Psoas muscle (tissue), 8 donors: ENCODE data around the gene PLPPR3. TPM values are rescaled to one million over a fixed set of nuclear protein-coding genes. Genes with fewer than 3 reads are reported as not detected.
"Not testable (repeated sequence)": the region's sequence is repeated elsewhere in the genome, so short reads cannot be mapped to it uniquely, and the experiment has no call there.

ENCODE experiments used
- ATAC-seq, 4 donors: fragments of 200-7000 bp; cut with Tn5 transposase; one replicate each; pipeline ENCODE4 v1.9.1; 2020; ENCODE audit warnings: moderate library complexity in 3 of 4, mild to moderate bottlenecking in 2 of 4
- DNase-seq, 2 donors: peaks; one replicate each; pipeline ENCODE4 v3.0.0-alpha.2; 2020
- H3K27ac ChIP-seq: fragments of 200-600 bp; one replicate; pipeline ENCODE4 v1.8.0; 2022
- H3K27me3 ChIP-seq, 3 donors: fragments of 200-600 bp in 1 of 3; one replicate each; pipeline versions ENCODE4 v1.6.1 to v1.8.0; 2013 to 2022; ENCODE audit warnings: low read length in 2 of 3, mild to moderate bottlenecking in 2 of 3, moderate library complexity in 1 of 3; ENCODE audit not compliant: insufficient read depth in 3 of 3
- H3K36me3 ChIP-seq, 2 donors: fragments of 200-600 bp in 1 of 2; one replicate each; pipeline versions ENCODE4 v1.6.1 to v1.8.0; 2013 to 2022; ENCODE audit warnings: low read depth in 1 of 2, mild to moderate bottlenecking in 1 of 2, moderate library complexity in 1 of 2; ENCODE audit not compliant: insufficient read depth in 1 of 2
- H3K4me1 ChIP-seq: fragments of 200-600 bp; one replicate; pipeline ENCODE4 v1.8.0; 2022
- H3K4me3 ChIP-seq: fragments of 200-600 bp; one replicate; pipeline ENCODE4 v1.8.0; 2022; ENCODE audit warnings: mild to moderate bottlenecking
- H3K9me3 ChIP-seq: fragments of 200-600 bp; one replicate; pipeline ENCODE4 v1.8.0; 2022
- CTCF ChIP-seq: fragments of 200-600 bp; IDR thresholded peaks from one replicate; pipeline ENCODE4 v1.8.0; 2022; ENCODE audit warnings: antibody characterized with exemption
- WGBS, 3 donors: extraction: QIAGEN DNeasy Blood & Tissue Kit; methylation state at CpG; one replicate each; pipeline versions ENCODE4 v1.1.6 to v1.1.7; 2013; 5-methylcytosine and 5-hydroxymethylcytosine counted together
- intact Hi-C, 2 donors: fragments of 100-400 bp; cut with DNase I; formaldehyde crosslinking; loops; one replicate each; pipeline versions ENCODE4 v1.11.0 to v1.14.2; 2022
- polyA plus RNA-seq, 3 donors: library from polyadenylated mRNA; stranded (reverse); fragments of 200-250 nt; gene quantifications; one replicate each; pipeline ENCODE4 v1.2.3, GENCODE V29; 2013
- total RNA-seq, 4 donors: library from RNA; stranded (reverse); fragmentation: NEBNext Ultra II Directional in 2 of 4; extraction: Animal tissue kit (Norgen Biotek cat#: 25700) in 2 of 4; gene quantifications; one replicate each; pipeline versions ENCODE4 v1.2.1 to v1.2.4, GENCODE V29; 2021 to 2023
- donor health status: healthy with polysubstance abuse.
- donor health status: DM: no; HTN: no; CAD: no; lungs with moderate emphysema.
- donor health status: Bipolar disorder and iron deficiency.
- donor health status: healthy.
- donor health status: DM: yes; HTN: yes; CAD: no.
- donor health status: DM: no; HTN: no; CAD: no.
- donor health status: DM: no; HTN: no; CAD: no.
- donor health status: DM: yes; HTN: yes; CAD: no.

PLPPR3 gene
- total and polyA plus RNA-seq, 7 donors = not detected

DNA sequence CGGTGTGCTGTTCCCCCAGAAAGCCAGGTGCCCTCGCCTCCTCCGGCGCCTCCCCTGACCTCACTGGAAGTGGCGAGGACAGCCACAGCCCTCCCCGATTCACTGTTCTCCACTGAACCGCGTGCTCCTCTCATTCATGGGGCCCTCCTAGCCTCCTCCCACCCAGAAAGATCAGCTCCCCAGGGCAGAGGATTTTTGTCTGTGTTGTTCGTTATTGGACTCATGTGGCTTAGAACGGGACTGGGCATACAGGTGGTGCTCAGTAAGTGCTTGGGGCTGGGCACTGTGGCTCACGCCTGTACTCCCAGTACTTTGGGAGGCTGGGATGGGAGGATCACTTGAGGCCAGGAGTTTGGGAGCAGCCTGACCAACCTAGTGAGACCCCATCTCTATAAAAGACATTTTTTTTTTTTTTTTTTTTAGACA is 22.8 kb upstream of the PLPPR3 start:
- ATAC-seq = no peak
- H3K36me3 ChIP-seq = no peaks in the 10 kb centered on the region
- intact Hi-C loops = no loop called here
- H3K4me1 ChIP-seq = peaks cover 8% of the 10 kb centered on the region
- no peaks in the 10 kb centered on the region for H3K9me3 ChIP-seq
- peak in 1 of 2 donors; percentile 46 for DNase-seq
- peaks cover 0 to 85% (median 16%) of the 10 kb centered on the region in 3 donors for H3K27me3 ChIP-seq
- no peak overlapping the region for H3K4me3 ChIP-seq
- no peak overlapping the region for H3K27ac ChIP-seq
- 24 to 39% (median 31%) methylated on average over 11 of the region's 11 CpGs for WGBS, 3 donors
- TF ChIP-seq CTCF = no peak

DNA sequence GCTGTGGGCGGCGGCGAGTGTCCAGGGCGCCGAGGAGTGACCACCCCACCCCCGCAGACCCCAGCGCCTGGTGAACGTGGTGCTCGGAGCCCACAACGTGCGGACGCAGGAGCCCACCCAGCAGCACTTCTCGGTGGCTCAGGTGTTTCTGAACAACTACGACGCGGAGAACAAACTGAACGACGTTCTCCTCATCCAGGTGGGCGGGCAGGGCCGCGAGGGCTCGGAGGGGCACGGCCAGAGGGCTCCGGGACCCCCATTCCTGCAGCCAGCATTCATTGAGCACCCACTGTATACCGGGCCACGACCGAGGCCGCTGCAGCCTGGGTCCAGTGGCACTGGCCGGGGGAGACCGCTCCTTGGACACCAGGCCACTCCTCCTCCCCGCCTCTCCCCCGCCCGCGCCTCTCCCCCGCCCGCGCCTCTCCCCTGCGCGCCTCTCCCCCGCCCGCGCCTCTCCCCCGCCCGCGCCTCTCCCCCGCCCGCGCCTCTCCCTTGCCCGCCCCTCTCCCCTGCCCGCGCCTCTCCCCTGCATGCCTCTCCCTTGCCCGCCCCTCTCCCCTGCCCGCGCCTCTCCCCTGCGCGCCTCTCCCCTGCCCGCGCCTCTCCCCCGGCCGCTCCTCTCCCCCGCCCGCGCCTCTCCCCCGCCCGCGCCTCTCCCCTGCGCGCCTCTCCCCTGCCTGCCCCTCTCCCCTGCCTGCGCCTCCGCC is 22.2 kb upstream of the PLPPR3 start:
- intact Hi-C loops = no loop called here
- peaks cover 0 to 88% (median 15%) of the 10 kb centered on the region in 3 donors for H3K27me3 ChIP-seq
- H3K4me1 ChIP-seq = peaks cover 8% of the 10 kb centered on the region
- 10 to 26% (median 21%) methylated on average over 25 to 67 of the region's 70 CpGs for WGBS, 3 donors
- DNase-seq = no peak
- no peaks in the 10 kb centered on the region for H3K9me3 ChIP-seq
- peak overlapping the region; percentile 15 for H3K4me3 ChIP-seq
- H3K36me3 ChIP-seq = no peaks in the 10 kb centered on the region
- no peak for TF ChIP-seq CTCF
- no peak overlapping the region for H3K27ac ChIP-seq
- ATAC-seq = no peak

GRCh38 chr19:843180-843835 is 21.6 kb upstream of the PLPPR3 start:
- peak overlapping the region; percentile 15 for H3K4me3 ChIP-seq
- DNase-seq = peak in 1 of 2 donors; percentile 31
- 4 to 5% (median 4%) methylated on average over 23 to 46 of the region's 46 CpGs for WGBS, 3 donors
- ATAC-seq = peak in 3 of 4 donors; percentile 40 to 46 (median 43)
- peaks cover 0 to 90% (median 15%) of the 10 kb centered on the region in 3 donors for H3K27me3 ChIP-seq
- H3K4me1 ChIP-seq = peaks cover 8% of the 10 kb centered on the region
- H3K36me3 ChIP-seq = no peaks in the 10 kb centered on the region
- TF ChIP-seq CTCF = no peak
- intact Hi-C loops = no loop called here
- H3K9me3 ChIP-seq = no peaks in the 10 kb centered on the region
- no peak overlapping the region for H3K27ac ChIP-seq

GRCh38 chr19:842802-843179 is 21.0 kb upstream of the PLPPR3 start:
- ATAC-seq, H3K36me3 ChIP-seq, H3K9me3 ChIP-seq, H3K4me1 ChIP-seq, DNase-seq, intact Hi-C loops, H3K4me3 ChIP-seq, H3K27ac ChIP-seq: not testable (repeated sequence)
- WGBS, 3 donors = 64 to 75% (median 69%) methylated on average over 7 of the region's 7 CpGs
- peaks cover 0 to 85% (median 13%) of the 10 kb centered on the region in 3 donors for H3K27me3 ChIP-seq

- ATAC-seq = peak in 1 of 4 donors; percentile 20
- H3K4me1 ChIP-seq = peaks cover 8% of the 10 kb centered on the region
- no peak for TF ChIP-seq CTCF
- H3K9me3 ChIP-seq = no peaks in the 10 kb centered on the region
- intact Hi-C loops = no loop called here
- no peak for DNase-seq
- H3K4me3 ChIP-seq = no peak within 1 kb of the TSS
- 53 to 66% (median 64%) methylated on average over 23 to 24 of the region's 24 CpGs for WGBS, 3 donors
- H3K36me3 ChIP-seq = no peaks in the 10 kb centered on the region
- no peak within 1 kb of the TSS for H3K27ac ChIP-seq
- H3K27me3 ChIP-seq = peaks cover 0 to 83% (median 14%) of the 10 kb centered on the region in 3 donors
Observed at GRCh38 chr19:840519-841206, 18.9 kb upstream of the PLPPR3 start, which contains the start of gene PRTN3. PRTN3 (plus strand) TSS chr19:840999; CDS start chr19:841009, 10 bp downstream.
